SH-SY5Y (cell line): ENCODE measurements around the gene AFF2.

Experiments used
- GATA2 ChIP-seq: IDR thresholded peaks from 2 replicates; pipeline ENCODE4 v1.6.1; 2011; ENCODE audit warnings: mild to moderate bottlenecking, low read depth, low read length
- GATA3 ChIP-seq: IDR thresholded peaks from 2 replicates; pipeline ENCODE4 v1.6.1; 2011; ENCODE audit warnings: low read depth, mild to moderate bottlenecking, low read length, moderate library complexity

- TF ChIP-seq GATA2: no peak
- TF ChIP-seq GATA3: no peak
Observed at GRCh38 chrX:148624951-148625474, 124.6 kb downstream of the AFF2 start.
